SK-N-SH (cell line): ENCODE data around the gene CDK15. TPM values are rescaled to one million over a fixed set of nuclear protein-coding genes. Genes with fewer than 3 reads are reported as not detected.

ENCODE experiments used
- CTCF ChIA-PET: fragments of 300-600, 350-600 bp; formaldehyde crosslinking; extraction: SDS; loops from one replicate; lab custom pipeline; 2021; lab: Yijun Ruan, JAX
- POLR2A ChIA-PET: fragments of 350-600 bp; sonication (Branson Sonifier 250); formaldehyde crosslinking; extraction: SDS; loops from one replicate; lab custom pipeline; 2020; ENCODE audit warnings: antibody characterized with exemption, inconsistent platforms; lab: Yijun Ruan, JAX
- DNase-seq: peaks from one replicate; pipeline ENCODE4 v3.0.0; 2012
- H2AFZ ChIP-seq: fragments of 200-600 bp; sonication (generic); 2 replicates; pipeline ENCODE4 v1.8.1; 2016; ENCODE audit warnings: antibody characterized with exemption, mild to moderate bottlenecking, low read depth
- H3F3A ChIP-seq: fragments of 200-600 bp; sonication (generic); replicated peaks from 2 replicates; pipeline ENCODE3; 2016; ENCODE audit warnings: antibody characterized with exemption, mild to moderate bottlenecking; ENCODE audit not compliant: insufficient read depth
- H3K27ac ChIP-seq, 2 experiments: fragments of 200-500 bp in 1 of 2; fragments of 200-600 bp in 1 of 2; sonication (Bioruptor generic) in 1 of 2; sonication (generic), shearing (Covaris generic) in 1 of 2; 2 replicates each; pipeline versions ENCODE4 v1.5.1 to v1.6.1; 2014 to 2016; ENCODE audit warnings: low read depth in 2 of 2, inconsistent platforms in 1 of 2, low read length in 1 of 2, mild to moderate bottlenecking in 1 of 2, mixed read lengths in 1 of 2
- H3K27me3 ChIP-seq: fragments of 200-600 bp; sonication (generic), shearing (Covaris generic); 2 replicates; pipeline ENCODE4 v1.6.1; 2016; ENCODE audit warnings: mixed run types; ENCODE audit not compliant: insufficient read depth
- H3K36me3 ChIP-seq, 2 experiments: fragments of 200-500 bp in 1 of 2; fragments of 200-600 bp in 1 of 2; sonication (Bioruptor generic) in 1 of 2; sonication (generic) in 1 of 2; replicated peaks in 1 of 2; 2 replicates each; pipeline versions ENCODE3 to v1.5.1; 2014 to 2016; ENCODE audit warnings: low read length in 1 of 2, mild to moderate bottlenecking in 1 of 2; ENCODE audit not compliant: insufficient read depth in 2 of 2, control insufficient read depth in 1 of 2
- H3K4me1 ChIP-seq, 2 experiments: fragments of 200-500 bp in 1 of 2; fragments of 200-600 bp in 1 of 2; sonication (Bioruptor generic) in 1 of 2; sonication (generic), shearing (Covaris generic) in 1 of 2; 2 replicates each; pipeline versions ENCODE4 v1.5.1 to v1.6.1; 2014 to 2016; ENCODE audit warnings: low read depth in 1 of 2, low read length in 1 of 2, mixed run types in 1 of 2; ENCODE audit not compliant: insufficient read depth in 2 of 2, control insufficient read depth in 1 of 2
- H3K4me2 ChIP-seq: fragments of 200-600 bp; sonication (generic), shearing (Covaris generic); 2 replicates; pipeline ENCODE4 v1.6.1; 2017; ENCODE audit warnings: mixed run types
- H3K4me3 ChIP-seq, 2 experiments: fragments of 200-500 bp in 1 of 2; fragments of 200-600 bp in 1 of 2; sonication (Bioruptor generic) in 1 of 2; sonication (generic), shearing (Covaris generic) in 1 of 2; 2 replicates each; pipeline versions ENCODE4 v1.5.1 to v1.8.1; 2014 to 2016; ENCODE audit warnings: low read depth in 2 of 2, inconsistent platforms in 1 of 2, low read length in 1 of 2, mild to moderate bottlenecking in 1 of 2, mixed read lengths in 1 of 2, moderate library complexity in 1 of 2
- H3K79me2 ChIP-seq: fragments of 200-600 bp; sonication (generic); 2 replicates; pipeline ENCODE4 v1.8.1; 2017; ENCODE audit warnings: mild to moderate bottlenecking; ENCODE audit not compliant: insufficient read depth
- H3K9ac ChIP-seq: fragments of 200-600 bp; sonication (generic); 2 replicates; pipeline ENCODE4 v1.6.1; 2017; ENCODE audit warnings: mixed run types
- H3K9me2 ChIP-seq: fragments of 200-600 bp; sonication (generic); 2 replicates; pipeline ENCODE4 v1.6.1; 2017; ENCODE audit warnings: mixed run types
- H3K9me3 ChIP-seq: fragments of 200-600 bp; sonication (generic); 2 replicates; pipeline ENCODE4 v1.6.1; 2017; ENCODE audit warnings: mixed run types, mild to moderate bottlenecking, moderate library complexity
- H4K20me1 ChIP-seq: fragments of 200-600 bp; sonication (generic); 2 replicates; pipeline ENCODE4 v1.6.1; 2017; ENCODE audit warnings: mild to moderate bottlenecking, mixed run types; ENCODE audit not compliant: insufficient read depth
- FOSL2 ChIP-seq: IDR thresholded peaks from 2 replicates; pipeline ENCODE4 v1.4.0; 2012; ENCODE audit warnings: low read depth, mild to moderate bottlenecking, moderate library complexity, borderline replicate concordance
- GABPA ChIP-seq: IDR thresholded peaks from 2 replicates; pipeline ENCODE4 v1.4.0; 2012; ENCODE audit warnings: low read depth, mild to moderate bottlenecking
- IRF3 ChIP-seq: fragments of 150-350 bp; IDR thresholded peaks from 2 replicates; pipeline ENCODE4 v1.6.1; 2016; ENCODE audit warnings: mild to moderate bottlenecking, low read depth, low read length
- MAX ChIP-seq: IDR thresholded peaks from 2 replicates; pipeline ENCODE4 v1.4.0; 2012; ENCODE audit warnings: low read depth
- MEF2A ChIP-seq: IDR thresholded peaks from 2 replicates; pipeline ENCODE4 v1.4.0; 2012; ENCODE audit warnings: low read depth, borderline replicate concordance
- MXI1 ChIP-seq: IDR thresholded peaks from 2 replicates; pipeline ENCODE4 v1.6.1; 2012; ENCODE audit warnings: mild to moderate bottlenecking, low read depth, low read length, improper control_type of control experiment
- REST ChIP-seq: IDR thresholded peaks from 2 replicates; pipeline ENCODE4 v1.6.1; 2012; ENCODE audit warnings: mild to moderate bottlenecking, low read depth, low read length, moderate library complexity
- RFX5 ChIP-seq: IDR thresholded peaks from 2 replicates; pipeline ENCODE4 v1.6.1; 2012; ENCODE audit warnings: mild to moderate bottlenecking, improper control_type of control experiment, low read length
- SIN3A ChIP-seq: IDR thresholded peaks from 2 replicates; pipeline ENCODE4 v1.6.1; 2012; ENCODE audit warnings: low read depth, mild to moderate bottlenecking, low read length, moderate library complexity, borderline replicate concordance
- TCF12 ChIP-seq: IDR thresholded peaks from 2 replicates; pipeline ENCODE4 v1.4.0; 2012
- USF1 ChIP-seq: IDR thresholded peaks from 2 replicates; pipeline ENCODE4 v1.4.0; 2012; ENCODE audit warnings: low read depth, borderline replicate concordance
- WGBS: methylation state at CpG from one replicate; pipeline ENCODE4 v1.1.6; 2017; ENCODE audit warnings: low lambda C conversion rate; 5-methylcytosine and 5-hydroxymethylcytosine counted together
- polyA plus RNA-seq, 3 experiments: library from polyadenylated mRNA; depleted of rRNA; stranded (reverse); fragments of >200 nt; gene quantifications; 2 replicates each; pipeline ENCODE4 v1.2.3, GENCODE V29; 2012
- TF ChIP-seq, protein P1 (sequence below): fragments of 200-600 bp; sonication (generic); IDR thresholded peaks from 2 replicates; pipeline ENCODE4 v1.6.1; 2017; ENCODE audit warnings: antibody characterized with exemption, mild to moderate bottlenecking, moderate library complexity

Gene CDK15
- polyA plus RNA-seq, 1 of the 3 experiments (the other 2 are of a cell fraction): 1.8 TPM

DNA sequence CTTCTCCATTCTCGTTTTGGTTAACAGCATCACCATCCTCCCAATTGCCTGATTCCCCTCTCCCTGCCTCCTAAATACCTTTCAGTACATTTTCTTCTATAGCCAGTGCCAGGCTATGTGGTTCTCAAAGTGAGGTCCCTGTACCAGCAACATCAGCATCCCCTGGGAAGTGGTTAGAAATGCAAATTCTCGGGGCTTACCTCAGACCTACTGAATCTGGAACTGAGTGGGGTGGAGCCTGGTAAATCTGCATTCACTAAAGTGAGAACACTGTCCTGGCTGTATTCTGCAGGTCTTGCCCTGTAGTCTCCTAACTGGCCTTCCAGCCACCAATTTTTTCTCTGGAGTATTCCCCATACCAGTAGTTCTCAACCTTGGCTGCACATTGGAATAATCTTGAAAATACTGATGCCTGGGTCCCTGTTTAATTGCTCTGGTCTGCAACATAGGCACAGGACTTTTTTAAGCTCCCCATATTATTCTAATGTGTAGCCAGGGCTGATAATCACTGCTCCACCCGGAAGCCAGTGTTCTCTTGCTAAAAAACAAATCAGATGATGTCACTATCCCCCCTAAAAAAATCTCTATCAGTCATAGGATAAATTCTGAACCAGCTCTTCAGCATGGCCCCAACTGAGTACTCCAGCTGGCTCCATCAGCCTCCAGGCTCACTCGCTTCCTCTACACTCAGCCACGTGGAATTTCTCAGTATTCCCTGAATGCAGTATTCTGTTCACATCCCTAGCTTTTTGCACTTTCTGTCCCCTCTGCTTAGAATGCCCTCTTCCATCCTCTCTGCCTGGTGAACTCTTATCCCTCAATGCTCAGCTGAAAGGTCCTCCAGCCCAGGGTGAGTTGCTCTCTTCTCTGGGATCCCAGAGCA lies 98.4 kb downstream of the CDK15 start:
- ChIA-PET CTCF (interaction anchor here (2.0 kb wide), 1 partner anchor 12 kb away, joined by 8 read pairs; no protein-coding TSS in a partner anchor), POLR2A (no interaction called here)
- Histone ChIP-seq H3F3A (peaks cover 23% of the 10 kb centered on the region), H3K79me2 (no peaks in the 10 kb centered on the region), H4K20me1 (no peaks in the 10 kb centered on the region), H3K4me2 (no peak overlapping the region), H3K9me3 (no peaks in the 10 kb centered on the region), H3K9me2 (no peaks in the 10 kb centered on the region), H3K27ac (no peak overlapping the region), H3K4me1 (peaks cover 3 to 16% of the 10 kb centered on the region in 2 experiments; a peak in 3 of 4 replicates), H3K27me3 (no peaks in the 10 kb centered on the region), H3K4me3 (no peak overlapping the region), H3K9ac (no peak overlapping the region), H3K36me3 (no peaks in the 10 kb centered on the region), H2AFZ (peak overlapping the region; percentile 76; the same call in 1 of the 2 replicates)
- 73% methylated on average over 5 of the region's 5 CpGs for WGBS
- no peak for DNase-seq
- no peak for TF ChIP-seq TCF12
- no peak for TF ChIP-seq GABPA
- TF ChIP-seq IRF3: no peak
- TF ChIP-seq FOSL2: peak; percentile 23; the same call in 1 of the 2 replicates
- no peak for TF ChIP-seq USF1
- peak; percentile 30; the same call in 1 of the 2 replicates for TF ChIP-seq MAX
- TF ChIP-seq MXI1: no peak
- TF ChIP-seq SIN3A: no peak
- TF ChIP-seq MEF2A: no peak
- TF ChIP-seq, protein P1, sequence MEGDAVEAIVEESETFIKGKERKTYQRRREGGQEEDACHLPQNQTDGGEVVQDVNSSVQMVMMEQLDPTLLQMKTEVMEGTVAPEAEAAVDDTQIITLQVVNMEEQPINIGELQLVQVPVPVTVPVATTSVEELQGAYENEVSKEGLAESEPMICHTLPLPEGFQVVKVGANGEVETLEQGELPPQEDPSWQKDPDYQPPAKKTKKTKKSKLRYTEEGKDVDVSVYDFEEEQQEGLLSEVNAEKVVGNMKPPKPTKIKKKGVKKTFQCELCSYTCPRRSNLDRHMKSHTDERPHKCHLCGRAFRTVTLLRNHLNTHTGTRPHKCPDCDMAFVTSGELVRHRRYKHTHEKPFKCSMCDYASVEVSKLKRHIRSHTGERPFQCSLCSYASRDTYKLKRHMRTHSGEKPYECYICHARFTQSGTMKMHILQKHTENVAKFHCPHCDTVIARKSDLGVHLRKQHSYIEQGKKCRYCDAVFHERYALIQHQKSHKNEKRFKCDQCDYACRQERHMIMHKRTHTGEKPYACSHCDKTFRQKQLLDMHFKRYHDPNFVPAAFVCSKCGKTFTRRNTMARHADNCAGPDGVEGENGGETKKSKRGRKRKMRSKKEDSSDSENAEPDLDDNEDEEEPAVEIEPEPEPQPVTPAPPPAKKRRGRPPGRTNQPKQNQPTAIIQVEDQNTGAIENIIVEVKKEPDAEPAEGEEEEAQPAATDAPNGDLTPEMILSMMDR: no peak
- TF ChIP-seq RFX5: no peak
- TF ChIP-seq REST: no peak
